RWPE2 (cell line): ENCODE results near the gene CDH4.

Experiments
- ATAC-seq: fragments of 200-7000 bp; cut with Tn5 transposase; 3 replicates; pipeline ENCODE4 v1.9.1; 2021; ENCODE audit warnings: low read depth
- DNase-seq: peaks from one replicate; pipeline ENCODE4 v3.0.0-alpha.2; 2020; ENCODE audit warnings: low spot score
- H3K27ac ChIP-seq: fragments of 450-650 bp; 2 replicates; pipeline ENCODE4 v1.5.1; 2017; ENCODE audit warnings: mild to moderate bottlenecking; ENCODE audit not compliant: poor library complexity, severe bottlenecking
- H3K27me3 ChIP-seq: fragments of 250-450 bp; sonication (Bioruptor Pico); 2 replicates; pipeline ENCODE4 v1.5.1; 2021; ENCODE audit warnings: mild to moderate bottlenecking, moderate library complexity; ENCODE audit not compliant: insufficient read depth, poor library complexity, severe bottlenecking
- H3K36me3 ChIP-seq: fragments of 250-450 bp; sonication (Bioruptor Pico); 2 replicates; pipeline ENCODE4 v1.5.1; 2020; ENCODE audit warnings: low read depth, mild to moderate bottlenecking, moderate library complexity
- H3K4me1 ChIP-seq: fragments of 250-450 bp; sonication (Bioruptor Pico); 2 replicates; pipeline ENCODE4 v1.5.1; 2021; ENCODE audit warnings: mild to moderate bottlenecking, moderate library complexity; ENCODE audit not compliant: insufficient read depth, poor library complexity, severe bottlenecking
- H3K4me3 ChIP-seq: fragments of 250-450 bp; sonication (Bioruptor Pico); 2 replicates; pipeline ENCODE4 v1.5.1; 2021; ENCODE audit warnings: mild to moderate bottlenecking, moderate library complexity; ENCODE audit not compliant: severe bottlenecking
- H3K9me3 ChIP-seq: fragments of 250-450 bp; sonication (Bioruptor Pico); 2 replicates; pipeline ENCODE4 v1.5.1; 2021; ENCODE audit warnings: mild to moderate bottlenecking, moderate library complexity; ENCODE audit not compliant: severe bottlenecking
- CTCF ChIP-seq: fragments of 450-650 bp; IDR thresholded peaks from one replicate; pipeline ENCODE4 v1.5.1; 2017; ENCODE audit warnings: mild to moderate bottlenecking, moderate library complexity; ENCODE audit not compliant: poor library complexity, severe bottlenecking

Gene CDH4

GRCh38 chr20:61603715-61604114 lies 351.7 kb downstream of the CDH4 start:
- H3K27ac ChIP-seq: no peak overlapping the region
- no peak overlapping the region for H3K4me3 ChIP-seq
- ATAC-seq: no peak
- H3K36me3 ChIP-seq: no peaks in the 10 kb centered on the region
- H3K9me3 ChIP-seq: peaks cover 5% of the 10 kb centered on the region
- TF ChIP-seq CTCF: no peak
- no peaks in the 10 kb centered on the region for H3K4me1 ChIP-seq
- no peak for DNase-seq
- H3K27me3 ChIP-seq: no peaks in the 10 kb centered on the region

GRCh38 chr20:61604549-61604948 lies 352.5 kb downstream of the CDH4 start:
- no peak overlapping the region for H3K27ac ChIP-seq
- H3K36me3 ChIP-seq: no peaks in the 10 kb centered on the region
- DNase-seq: no peak
- no peak overlapping the region for H3K4me3 ChIP-seq
- no peaks in the 10 kb centered on the region for H3K27me3 ChIP-seq
- peaks cover 5% of the 10 kb centered on the region for H3K9me3 ChIP-seq
- no peak for ATAC-seq
- no peaks in the 10 kb centered on the region for H3K4me1 ChIP-seq
- TF ChIP-seq CTCF: no peak

GRCh38 chr20:61605283-61605682 lies 353.2 kb downstream of the CDH4 start:
- Histone ChIP-seq H3K27ac (no peak overlapping the region), H3K4me3 (no peak overlapping the region), H3K36me3 (no peaks in the 10 kb centered on the region), H3K27me3 (no peaks in the 10 kb centered on the region), H3K9me3 (peaks cover 5% of the 10 kb centered on the region), H3K4me1 (no peaks in the 10 kb centered on the region)
- ATAC-seq (no peak), DNase-seq (no peak)
- TF ChIP-seq CTCF: no peak

- H3K9me3 ChIP-seq: peaks cover 5% of the 10 kb centered on the region
These were observed 353.9 kb downstream of the CDH4 start for GRCh38 chr20:61605862-61606557.

More at GRCh38 chr20:61605862-61606557, 353.9 kb downstream of the CDH4 start:
- TF ChIP-seq CTCF: no peak
- no peak for DNase-seq
- Histone ChIP-seq H3K4me3 (no peak overlapping the region), H3K4me1 (no peaks in the 10 kb centered on the region), H3K36me3 (no peaks in the 10 kb centered on the region), H3K27me3 (no peaks in the 10 kb centered on the region), H3K27ac (no peak overlapping the region)
- ATAC-seq: no peak
